ENCODE results near the gene ZNF609. TPM values are rescaled to one million over a fixed set of nuclear protein-coding genes. Genes with fewer than 3 reads are reported as not detected.

Gene ZNF609
- total RNA-seq, 4 donors from 2014 or later, result 19.4 to 30.5 (median 21.1) TPM

DNA sequence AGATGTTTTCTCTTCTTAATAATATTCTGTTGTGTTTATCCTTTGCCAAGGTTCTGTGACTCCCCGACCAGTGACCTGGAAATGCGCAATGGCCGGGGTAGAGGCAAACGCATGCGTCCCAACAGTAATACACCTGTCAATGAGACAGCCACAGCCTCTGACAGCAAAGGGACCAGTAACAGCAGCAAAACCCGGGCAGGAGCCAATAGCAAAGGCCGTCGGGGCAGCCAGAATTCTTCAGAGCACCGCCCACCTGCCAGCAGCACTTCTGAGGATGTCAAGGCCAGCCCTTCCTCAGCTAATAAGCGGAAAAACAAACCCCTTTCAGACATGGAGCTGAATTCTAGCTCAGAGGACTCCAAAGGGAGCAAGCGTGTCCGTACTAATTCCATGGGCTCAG, 213.5 kb downstream of the ZNF609 start:
- WGBS, 2 donors, result 90 to 91% methylated on average over 12 of the region's 12 CpGs
- intact Hi-C loops (cut with DNase I; ENCODE audit: low total_unique reads), result no loop called here

GRCh38 chr15:64678126-64678819, 217.9 kb downstream of the ZNF609 start:
- peak in 1 of 2 donors; percentile 72 for DNase-seq (ENCODE audit: low spot score in 2 of 2)
- H3K4me3 ChIP-seq (ENCODE audit: low read depth, poor library complexity, severe bottlenecking), result no peak overlapping the region
- TF ChIP-seq CTCF (IDR thresholded peaks at IDR 0.05) (no peak), POLR2A (IDR thresholded peaks at IDR 0.05) (no peak)
- intact Hi-C loops (cut with DNase I; ENCODE audit: low total_unique reads), result no loop called here
- 84 to 87% methylated on average over 14 of the region's 14 CpGs for WGBS, 2 donors

More for the DNA sequence above, 213.5 kb downstream of the ZNF609 start:
- TF ChIP-seq POLR2A (IDR thresholded peaks at IDR 0.05) (no peak), CTCF (IDR thresholded peaks at IDR 0.05) (no peak)
- H3K4me3 ChIP-seq (ENCODE audit: low read depth, poor library complexity, severe bottlenecking), result no peak overlapping the region
- no peak for DNase-seq (ENCODE audit: low spot score in 2 of 2)

GRCh38 chr15:64680097-64680496, 219.7 kb downstream of the ZNF609 start:
- TF ChIP-seq CTCF (IDR thresholded peaks at IDR 0.05), result no peak
- no peak for TF ChIP-seq POLR2A (IDR thresholded peaks at IDR 0.05)
- 50 to 64% methylated on average over 2 of the region's 2 CpGs for WGBS, 2 donors
- H3K4me3 ChIP-seq (ENCODE audit: low read depth, poor library complexity, severe bottlenecking), result no peak overlapping the region
- peak in 1 of 2 donors; percentile 65 for DNase-seq (ENCODE audit: low spot score in 2 of 2)
- intact Hi-C loops (cut with DNase I; ENCODE audit: low total_unique reads), result loop anchor here (10.0 kb wide), 1 partner anchor 605 kb away; the partner anchor contains the start of gene PARP16

DNA sequence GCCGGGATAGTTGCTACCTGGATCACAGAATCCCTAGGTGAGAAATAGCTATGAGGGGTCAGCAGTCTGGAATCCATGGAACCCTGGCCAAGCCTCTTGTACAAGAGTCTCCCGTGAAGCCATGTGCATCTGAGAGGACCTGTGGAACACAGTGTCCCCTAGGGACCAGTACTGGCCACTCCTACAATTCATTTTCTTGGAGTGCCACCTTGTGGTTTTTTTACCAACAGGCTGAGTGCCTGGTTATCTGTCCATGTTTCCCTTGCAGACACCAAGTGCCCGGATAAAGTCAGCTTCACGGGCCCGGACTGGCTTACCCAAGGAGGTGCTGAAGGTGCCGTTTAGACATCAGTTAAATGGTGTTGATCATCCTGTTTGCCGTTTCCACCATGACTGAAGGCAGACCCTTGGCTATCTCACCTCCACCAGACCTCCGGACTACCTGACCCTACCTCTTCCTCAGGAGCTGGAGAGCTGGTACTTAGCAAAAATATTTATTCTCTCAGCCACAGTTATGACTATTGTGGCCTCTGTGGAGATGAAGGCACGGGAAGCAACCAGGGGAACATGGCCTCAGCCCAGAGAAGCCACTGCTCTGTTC, 221.1 kb downstream of the ZNF609 start:
- TF ChIP-seq POLR2A (IDR thresholded peaks at IDR 0.05) (no peak), CTCF (IDR thresholded peaks at IDR 0.05) (peak in 1 of 3 donors; percentile 14)
- intact Hi-C loops (cut with DNase I; ENCODE audit: low total_unique reads), result loop anchor here (10.0 kb wide), 1 partner anchor 603 kb away; the partner anchor contains the start of gene PARP16
- no peak overlapping the region for H3K4me3 ChIP-seq (ENCODE audit: low read depth, poor library complexity, severe bottlenecking)
- WGBS, 2 donors, result 71 to 76% methylated on average over 9 of the region's 9 CpGs
- DNase-seq (ENCODE audit: low spot score in 2 of 2), result peak in 1 of 2 donors; percentile 80

GRCh38 chr15:64682255-64682654, 221.9 kb downstream of the ZNF609 start:
- intact Hi-C loops (cut with DNase I; ENCODE audit: low total_unique reads), result loop anchor here (10.0 kb wide), 1 partner anchor 603 kb away; the partner anchor contains the start of gene PARP16
- peak in 1 of 2 donors; percentile 52 for DNase-seq (ENCODE audit: low spot score in 2 of 2)
- 83 to 85% methylated on average over 3 of the region's 3 CpGs for WGBS, 2 donors
- no peak overlapping the region for H3K4me3 ChIP-seq (ENCODE audit: low read depth, poor library complexity, severe bottlenecking)
- no peak for TF ChIP-seq POLR2A (IDR thresholded peaks at IDR 0.05)
- TF ChIP-seq CTCF (IDR thresholded peaks at IDR 0.05), result no peak

Measured in lower leg skin (tissue), 4 donors.